ENCODE results near the gene CASP3. TPM values are rescaled to one million over a fixed set of nuclear protein-coding genes. Genes with fewer than 3 reads are reported as not detected.
"Not testable (repeated sequence)": the region's sequence is repeated elsewhere in the genome, so short reads cannot be mapped to it uniquely, and the experiment has no call there.

Gene CASP3
- total and polyA plus RNA-seq, 2 donors, result 15.1 to 42.8 TPM

DNA sequence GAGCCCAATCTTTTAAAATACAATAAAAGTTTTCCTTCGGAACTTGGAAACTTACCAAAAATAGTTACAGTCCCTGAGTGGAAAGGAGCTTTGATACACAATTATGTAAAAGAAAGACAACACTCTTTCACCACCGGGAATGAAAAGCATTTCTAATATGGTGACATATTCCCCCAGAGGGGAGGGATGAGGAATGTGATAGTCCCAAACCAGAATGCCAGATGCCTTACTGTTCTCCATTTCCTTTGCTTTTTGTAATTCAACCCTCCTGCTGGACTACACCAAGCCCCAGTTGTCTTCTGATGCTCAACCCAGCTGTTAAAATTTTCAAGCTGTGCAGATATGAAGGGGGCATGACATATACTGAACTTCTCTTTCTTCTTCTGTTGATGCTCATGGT lies 4.4 kb upstream of the CASP3 start:
- DNase-seq (ENCODE audit: extremely low spot score), result no peak
- H3K4me1 ChIP-seq (ENCODE audit: insufficient read depth), result peaks cover 1% of the 10 kb centered on the region
- 35% methylated on average over 2 of the region's 2 CpGs for WGBS
- no peak overlapping the region for H3K27ac ChIP-seq (ENCODE audit: low read depth)
- no peak overlapping the region for H3K4me3 ChIP-seq (ENCODE audit: low read depth, low read length)
- H3K36me3 ChIP-seq (ENCODE audit: insufficient read depth), result peaks cover 2% of the 10 kb centered on the region

- not testable (repeated sequence) for H3K27ac ChIP-seq (ENCODE audit: low read depth); H3K4me3 ChIP-seq (ENCODE audit: low read depth, low read length); H3K36me3 ChIP-seq (ENCODE audit: insufficient read depth); H3K4me1 ChIP-seq (ENCODE audit: insufficient read depth); DNase-seq (ENCODE audit: extremely low spot score)
Measured at GRCh38 chr4:184652681-184653080, 3.4 kb upstream of the CASP3 start.

GRCh38 chr4:184651899-184652298 lies 2.7 kb upstream of the CASP3 start:
- H3K4me1 ChIP-seq (ENCODE audit: insufficient read depth), result peaks cover 1% of the 10 kb centered on the region
- 92% methylated on average over 8 of the region's 8 CpGs for WGBS
- peaks cover 2% of the 10 kb centered on the region for H3K36me3 ChIP-seq (ENCODE audit: insufficient read depth)
- no peak overlapping the region for H3K27ac ChIP-seq (ENCODE audit: low read depth)
- H3K4me3 ChIP-seq (ENCODE audit: low read depth, low read length), result no peak overlapping the region
- DNase-seq (ENCODE audit: extremely low spot score), result no peak

- 27% methylated on average over 21 of the region's 21 CpGs for WGBS
Measured at GRCh38 chr4:184649971-184650855, 966 bp upstream of the CASP3 start.

GRCh38 chr4:184648313-184649025 lies 778 bp downstream of the CASP3 start:
- peak; percentile 13 for DNase-seq (ENCODE audit: extremely low spot score)
- peak overlapping the region; percentile 98 for H3K27ac ChIP-seq (ENCODE audit: low read depth)
- H3K36me3 ChIP-seq (ENCODE audit: insufficient read depth), result no peaks in the 10 kb centered on the region
- H3K4me1 ChIP-seq (ENCODE audit: insufficient read depth), result peaks cover 2% of the 10 kb centered on the region
- peak overlapping the region; percentile 84 for H3K4me3 ChIP-seq (ENCODE audit: low read depth, low read length)
- whole genome bisulfite sequencing, result under 1% methylated on average over 52 of the region's 52 CpGs

More at GRCh38 chr4:184649971-184650855, 966 bp upstream of the CASP3 start:
- Histone ChIP-seq H3K4me3 (ENCODE audit: low read depth, low read length) (peak overlapping the region; percentile 84), H3K36me3 (ENCODE audit: insufficient read depth) (peaks cover 2% of the 10 kb centered on the region), H3K4me1 (ENCODE audit: insufficient read depth) (peaks cover 2% of the 10 kb centered on the region), H3K27ac (ENCODE audit: low read depth) (peak overlapping the region; percentile 91)
- peak; percentile 28 for DNase-seq (ENCODE audit: extremely low spot score)

DNA sequence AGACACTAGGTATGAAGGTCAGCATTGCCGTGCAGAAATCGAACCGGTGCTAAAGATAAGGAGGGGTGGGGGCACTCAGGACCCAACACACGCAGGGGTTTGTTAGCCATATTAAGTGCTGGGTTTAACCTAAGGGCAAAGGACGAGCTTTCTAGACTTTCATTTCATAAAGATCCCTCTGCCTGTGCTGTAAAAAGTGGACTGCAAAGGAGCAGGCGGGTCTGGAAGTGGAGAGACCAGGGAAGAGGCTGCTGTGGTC lies 1.3 kb downstream of the CASP3 start:
- WGBS, result 4% methylated on average over 6 of the region's 6 CpGs
- DNase-seq (ENCODE audit: extremely low spot score), result no peak
- Histone ChIP-seq H3K36me3 (ENCODE audit: insufficient read depth) (no peaks in the 10 kb centered on the region), H3K4me3 (ENCODE audit: low read depth, low read length) (peak overlapping the region; percentile 84), H3K4me1 (ENCODE audit: insufficient read depth) (peaks cover 2% of the 10 kb centered on the region), H3K27ac (ENCODE audit: low read depth) (peak overlapping the region; percentile 98)

GRCh38 chr4:184647266-184648053 lies 1.8 kb downstream of the CASP3 start:
- 67% methylated on average over 7 of the region's 7 CpGs for WGBS
- Histone ChIP-seq H3K4me1 (ENCODE audit: insufficient read depth) (peaks cover 2% of the 10 kb centered on the region), H3K36me3 (ENCODE audit: insufficient read depth) (no peaks in the 10 kb centered on the region), H3K27ac (ENCODE audit: low read depth) (no peak overlapping the region), H3K4me3 (ENCODE audit: low read depth, low read length) (peak overlapping the region; percentile 84)
- DNase-seq (ENCODE audit: extremely low spot score), result no peak

- 69% methylated on average over 6 of the region's 6 CpGs for WGBS
Measured at GRCh38 chr4:184645904-184646610, 3.2 kb downstream of the CASP3 start.

DNA sequence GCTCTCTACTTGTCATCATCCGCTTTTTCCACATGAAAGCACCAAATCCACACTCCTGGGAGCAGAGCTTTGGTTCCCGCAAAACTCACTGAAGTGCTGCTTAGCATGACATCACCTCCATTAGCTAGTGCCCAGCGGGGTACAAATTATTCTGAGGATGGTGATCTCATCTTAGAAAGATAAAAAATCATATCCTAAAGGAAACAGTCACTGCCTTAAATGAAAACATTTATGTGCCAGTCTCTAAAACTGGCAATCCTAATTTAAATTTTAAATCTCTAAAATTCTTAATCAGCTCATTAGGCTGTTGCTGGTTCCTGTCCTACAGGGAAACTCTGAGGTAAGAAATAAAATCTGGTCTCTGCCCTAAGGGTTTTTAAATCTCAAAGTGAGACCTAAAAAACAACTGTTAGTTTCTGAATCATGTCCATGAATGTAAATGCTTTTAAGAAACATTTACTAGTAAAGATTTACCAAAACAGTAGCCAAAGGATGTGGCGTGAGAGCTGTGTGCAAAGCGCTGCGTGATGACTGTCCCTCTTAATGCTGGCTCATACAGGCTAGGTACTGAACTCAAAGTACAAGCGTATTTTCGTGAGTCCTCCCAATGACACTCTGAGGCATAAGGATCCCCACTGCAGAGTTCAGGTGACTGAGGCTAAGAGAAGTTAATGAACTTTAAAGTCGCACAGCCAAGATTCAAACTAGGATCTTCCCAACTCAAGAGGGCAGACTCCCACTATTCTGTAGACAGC lies 4.5 kb downstream of the CASP3 start:
- no peak overlapping the region for H3K27ac ChIP-seq (ENCODE audit: low read depth)
- no peaks in the 10 kb centered on the region for H3K36me3 ChIP-seq (ENCODE audit: insufficient read depth)
- peaks cover 2% of the 10 kb centered on the region for H3K4me1 ChIP-seq (ENCODE audit: insufficient read depth)
- no peak overlapping the region for H3K4me3 ChIP-seq (ENCODE audit: low read depth, low read length)
- DNase-seq (ENCODE audit: extremely low spot score), result no peak
- WGBS, result 81% methylated on average over 9 of the region's 9 CpGs

More at GRCh38 chr4:184645904-184646610, 3.2 kb downstream of the CASP3 start:
- H3K36me3 ChIP-seq (ENCODE audit: insufficient read depth), result no peaks in the 10 kb centered on the region
- DNase-seq (ENCODE audit: extremely low spot score), result no peak
- no peak overlapping the region for H3K4me3 ChIP-seq (ENCODE audit: low read depth, low read length)
- peaks cover 2% of the 10 kb centered on the region for H3K4me1 ChIP-seq (ENCODE audit: insufficient read depth)
- H3K27ac ChIP-seq (ENCODE audit: low read depth), result no peak overlapping the region

DNA sequence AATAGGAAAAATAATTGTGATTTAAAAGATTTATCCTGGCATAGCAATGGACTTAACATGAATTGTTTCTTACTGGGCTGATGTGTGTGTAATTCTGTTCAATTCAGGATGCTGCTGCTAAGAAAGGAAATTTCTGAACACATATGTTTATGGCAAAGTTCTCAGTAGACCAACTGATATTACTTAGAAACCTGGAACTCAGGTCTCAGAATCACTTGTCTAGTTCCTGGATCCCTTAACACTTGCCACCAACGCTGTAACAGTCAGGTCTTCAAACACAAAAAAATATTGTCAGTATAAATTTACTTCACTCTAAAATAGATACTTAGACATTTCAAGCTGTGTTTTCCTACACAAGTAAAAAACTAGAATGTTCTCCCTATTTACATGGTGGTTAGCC lies 5.5 kb downstream of the CASP3 start:
- Histone ChIP-seq H3K4me1 (ENCODE audit: insufficient read depth) (peaks cover 1% of the 10 kb centered on the region), H3K36me3 (ENCODE audit: insufficient read depth) (no peaks in the 10 kb centered on the region), H3K27ac (ENCODE audit: low read depth) (no peak overlapping the region), H3K4me3 (ENCODE audit: low read depth, low read length) (no peak overlapping the region)
- DNase-seq (ENCODE audit: extremely low spot score), result no peak
- WGBS, result 87% methylated on average over 1 of the region's 1 CpG

- H3K4me3 ChIP-seq (ENCODE audit: low read depth, low read length), result no peak overlapping the region
- no peak overlapping the region for H3K27ac ChIP-seq (ENCODE audit: low read depth)
- H3K4me1 ChIP-seq (ENCODE audit: insufficient read depth), result no peaks in the 10 kb centered on the region
- 96% methylated on average over 5 of the region's 5 CpGs for WGBS
- peaks cover 5% of the 10 kb centered on the region for H3K36me3 ChIP-seq (ENCODE audit: insufficient read depth)
- no peak for DNase-seq (ENCODE audit: extremely low spot score)
Measured at GRCh38 chr4:184641451-184641850, 7.8 kb downstream of the CASP3 start.

DNA sequence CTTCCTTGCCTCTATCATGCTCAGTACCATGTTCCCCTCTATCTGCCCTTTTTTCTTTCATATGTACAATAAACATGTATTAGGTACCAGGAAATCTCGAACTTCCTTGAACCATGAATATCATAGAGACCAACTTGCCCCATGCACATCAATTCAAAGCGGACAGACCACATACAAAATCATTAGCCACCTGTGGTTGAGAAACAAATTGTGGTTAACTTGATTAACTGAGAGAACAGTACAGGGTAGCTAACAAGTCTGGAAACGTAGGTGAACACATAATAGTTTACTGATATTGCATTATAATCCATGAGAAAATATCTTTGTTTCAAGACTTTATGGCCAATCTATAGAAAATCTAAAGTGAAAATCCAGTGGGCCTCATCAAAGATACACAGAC lies 8.2 kb downstream of the CASP3 start:
- DNase-seq (ENCODE audit: extremely low spot score), result no peak
- H3K4me1 ChIP-seq (ENCODE audit: insufficient read depth), result no peaks in the 10 kb centered on the region
- H3K36me3 ChIP-seq (ENCODE audit: insufficient read depth), result peaks cover 5% of the 10 kb centered on the region
- WGBS, result 90% methylated on average over 3 of the region's 3 CpGs
- no peak overlapping the region for H3K27ac ChIP-seq (ENCODE audit: low read depth)
- no peak overlapping the region for H3K4me3 ChIP-seq (ENCODE audit: low read depth, low read length)

DNA sequence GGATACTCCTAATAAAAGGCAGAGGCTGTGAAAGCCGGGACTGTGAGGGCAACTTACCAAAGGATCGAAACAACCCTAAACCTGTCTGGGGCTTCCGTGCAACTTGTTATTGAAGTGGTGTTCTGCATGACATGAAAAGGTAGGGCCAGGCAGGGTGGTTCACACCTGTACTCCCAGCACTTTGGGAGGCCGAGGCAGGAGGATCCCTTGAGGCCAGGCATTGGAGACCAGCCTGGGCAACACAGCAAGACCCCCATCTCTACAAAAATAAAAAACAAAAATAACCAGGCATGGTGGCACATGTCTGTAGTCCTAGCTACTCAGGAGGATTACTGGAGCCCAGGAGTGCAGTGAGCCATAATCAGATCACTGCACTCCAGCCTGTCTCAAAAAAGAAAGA lies 12.3 kb downstream of the CASP3 start:
- no peak for DNase-seq (ENCODE audit: extremely low spot score)
- H3K4me1 ChIP-seq (ENCODE audit: insufficient read depth), result no peaks in the 10 kb centered on the region
- 83% methylated on average over 4 of the region's 4 CpGs for WGBS
- no peak overlapping the region for H3K4me3 ChIP-seq (ENCODE audit: low read depth, low read length)
- H3K27ac ChIP-seq (ENCODE audit: low read depth), result no peak overlapping the region
- peaks cover 6% of the 10 kb centered on the region for H3K36me3 ChIP-seq (ENCODE audit: insufficient read depth)

Measured in urinary bladder (tissue), 4 donors.